ENCODE data around the gene NKX1-1.
"Not testable (repeated sequence)": the region's sequence is repeated elsewhere in the genome, so short reads cannot be mapped to it uniquely, and the experiment has no call there.

NKX1-1 gene

GRCh38 chr4:1449475-1449832 lies 43.2 kb upstream of the NKX1-1 start:
- DNase-seq (ENCODE audit: insufficient read length, low spot score) (no peak), FAIRE-seq (no peak)
- no peak for TF ChIP-seq CTCF (IDR thresholded peaks at IDR 0.05; ENCODE audit: insufficient read depth, missing control alignments)

- TF ChIP-seq CTCF (IDR thresholded peaks at IDR 0.05; ENCODE audit: insufficient read depth, missing control alignments) = no peak
- no peak for FAIRE-seq
- no peak for DNase-seq (ENCODE audit: insufficient read length, low spot score)
These were observed 42.6 kb upstream of the NKX1-1 start for GRCh38 chr4:1448589-1449420.

GRCh38 chr4:1447676-1448588 lies 41.7 kb upstream of the NKX1-1 start:
- no peak for FAIRE-seq
- DNase-seq (ENCODE audit: insufficient read length, low spot score) = no peak
- TF ChIP-seq CTCF (IDR thresholded peaks at IDR 0.05; ENCODE audit: insufficient read depth, missing control alignments) = no peak

- FAIRE-seq (no peak), DNase-seq (ENCODE audit: insufficient read length, low spot score) (no peak)
- TF ChIP-seq CTCF (IDR thresholded peaks at IDR 0.05; ENCODE audit: insufficient read depth, missing control alignments) = peak; percentile 15
These were observed 40.5 kb upstream of the NKX1-1 start for GRCh38 chr4:1446502-1447386.

- FAIRE-seq (no peak), DNase-seq (ENCODE audit: insufficient read length, low spot score) (no peak)
- TF ChIP-seq CTCF (IDR thresholded peaks at IDR 0.05; ENCODE audit: insufficient read depth, missing control alignments) = no peak
These were observed 39.6 kb upstream of the NKX1-1 start for GRCh38 chr4:1445716-1446445.

GRCh38 chr4:1443688-1444172 lies 37.5 kb upstream of the NKX1-1 start:
- FAIRE-seq = not testable (repeated sequence)

More at GRCh38 chr4:1443688-1444172, 37.5 kb upstream of the NKX1-1 start:
- not testable (repeated sequence) for DNase-seq (ENCODE audit: insufficient read length, low spot score)
